ENCODE data around the gene DNAH10.
"Not testable (repeated sequence)": the region's sequence is repeated elsewhere in the genome, so short reads cannot be mapped to it uniquely, and the experiment has no call there.

The DNAH10 gene

GRCh38 chr12:123907726-123908476 lies 145.8 kb downstream of the DNAH10 start:
- no peak for DNase-seq (ENCODE audit: low read depth)

- no peak for DNase-seq (ENCODE audit: low read depth)
These were observed 147.0 kb downstream of the DNAH10 start for GRCh38 chr12:123908884-123909725.

GRCh38 chr12:123910057-123910456 lies 148.0 kb downstream of the DNAH10 start:
- no peak for DNase-seq (ENCODE audit: low read depth)

- DNase-seq (ENCODE audit: low read depth), result no peak
These were observed 148.7 kb downstream of the DNAH10 start for GRCh38 chr12:123910761-123911193.

GRCh38 chr12:123911672-123912409 lies 149.7 kb downstream of the DNAH10 start:
- not testable (repeated sequence) for DNase-seq (ENCODE audit: low read depth)

GRCh38 chr12:123912415-123913380 lies 150.6 kb downstream of the DNAH10 start:
- no peak for DNase-seq (ENCODE audit: low read depth)

GRCh38 chr12:123914726-123915333 lies 152.7 kb downstream of the DNAH10 start:
- no peak for DNase-seq (ENCODE audit: low read depth)

- DNase-seq (ENCODE audit: low read depth), result no peak
These were observed 154.6 kb downstream of the DNAH10 start for GRCh38 chr12:123916729-123917128.

- DNase-seq (ENCODE audit: low read depth), result no peak
These were observed 155.3 kb downstream of the DNAH10 start for GRCh38 chr12:123917337-123917850.

- DNase-seq (ENCODE audit: low read depth), result no peak
These were observed 157.9 kb downstream of the DNAH10 start for GRCh38 chr12:123919980-123920360.

GRCh38 chr12:123923038-123923437 lies 160.9 kb downstream of the DNAH10 start:
- DNase-seq (ENCODE audit: low read depth), result no peak

GRCh38 chr12:123923927-123924326 lies 161.8 kb downstream of the DNAH10 start:
- DNase-seq (ENCODE audit: low read depth), result no peak

GRCh38 chr12:123924539-123924938 lies 162.4 kb downstream of the DNAH10 start:
- no peak for DNase-seq (ENCODE audit: low read depth)

GRCh38 chr12:123928274-123928865 lies 166.3 kb downstream of the DNAH10 start:
- no peak for DNase-seq (ENCODE audit: low read depth)

- DNase-seq (ENCODE audit: low read depth), result no peak
These were observed 166.8 kb downstream of the DNAH10 start for GRCh38 chr12:123928897-123929296.

- DNase-seq (ENCODE audit: low read depth), result no peak
These were observed 168.0 kb downstream of the DNAH10 start for GRCh38 chr12:123929946-123930583.

- no peak for DNase-seq (ENCODE audit: low read depth)
These were observed 169.7 kb downstream of the DNAH10 start for GRCh38 chr12:123931686-123932321.

- DNase-seq (ENCODE audit: low read depth), result no peak
These were observed 171.1 kb downstream of the DNAH10 start for GRCh38 chr12:123933214-123933613.

- no peak for DNase-seq (ENCODE audit: low read depth)
These were observed 172.0 kb downstream of the DNAH10 start for GRCh38 chr12:123934016-123934620.
